Measurements from ENCODE around the gene PECR.

- TF ChIP-seq CTCF (IDR thresholded peaks at IDR 0.05; ENCODE audit: low read depth, low read length) (no peak), EZH2phosphoT487 (IDR thresholded peaks at IDR 0.05; ENCODE audit: low read depth) (no peak)
Observed at GRCh38 chr2:216118474-216118873, 36.9 kb upstream of the PECR start.

Measured in OCI-LY3 (cell line).